ENCODE measurements around the gene PTPRD.

The PTPRD gene

DNA sequence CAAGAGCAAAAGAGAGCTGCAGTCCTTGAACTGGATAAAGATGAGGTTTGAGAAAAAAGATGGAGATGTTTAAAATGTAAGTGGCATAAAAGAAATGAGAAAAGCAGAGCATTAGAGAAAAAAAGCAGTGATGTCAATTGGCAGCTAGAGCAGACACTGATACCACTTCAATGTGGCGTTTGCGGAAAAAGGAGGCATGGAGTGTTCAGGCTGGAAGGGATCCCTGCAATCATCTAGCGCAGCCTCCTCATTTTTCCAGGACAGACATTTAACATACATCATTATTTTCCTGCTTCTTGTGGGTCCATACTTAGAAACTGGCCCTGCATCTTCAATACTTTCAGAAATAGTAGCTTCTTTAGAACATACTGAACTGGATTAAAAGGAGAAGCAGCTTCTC, 563.8 kb downstream of the PTPRD start:
- no peak for DNase-seq

DNA sequence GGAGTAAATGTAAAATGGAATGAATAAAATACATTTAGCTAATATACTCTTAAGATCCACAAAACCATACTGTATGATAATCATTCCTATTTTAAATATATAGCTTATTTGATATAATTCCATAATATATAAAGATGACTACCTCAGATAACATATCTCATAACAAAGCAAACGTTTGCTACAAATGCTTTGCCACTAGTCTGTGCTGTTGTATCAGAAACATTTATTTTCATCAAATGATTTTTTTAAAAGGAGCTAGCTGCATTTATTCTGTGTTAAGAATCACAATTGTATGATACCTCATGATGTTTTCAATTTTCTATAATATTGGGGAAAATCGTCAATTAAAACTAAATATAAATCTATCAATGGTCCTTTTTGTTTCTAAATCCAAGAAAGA, 567.2 kb downstream of the PTPRD start:
- no peak for DNase-seq

DNA sequence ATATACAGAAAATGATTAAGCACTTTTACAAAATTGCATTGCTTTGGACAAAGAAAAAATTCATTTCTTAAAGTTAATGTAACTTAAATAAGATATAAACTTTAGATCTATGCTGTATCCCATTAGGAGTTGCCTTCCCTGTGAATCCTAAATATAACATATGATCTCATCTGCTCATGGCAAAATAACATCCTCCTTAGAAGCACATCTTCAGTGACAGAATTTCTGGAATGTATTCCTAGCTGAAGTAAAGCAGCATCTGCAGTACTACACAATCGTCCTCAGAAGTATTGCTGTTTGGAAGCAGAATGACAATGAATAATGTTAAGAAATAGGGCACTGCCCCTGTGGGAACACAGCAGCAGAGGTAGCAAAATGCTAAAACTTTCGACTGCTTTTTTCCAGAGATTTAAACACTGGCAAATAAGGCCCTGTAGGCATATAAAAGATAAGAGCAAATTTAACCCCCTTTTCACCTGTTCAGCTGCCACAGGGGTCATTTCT, 571.0 kb downstream of the PTPRD start:
- no peak for DNase-seq

DNA sequence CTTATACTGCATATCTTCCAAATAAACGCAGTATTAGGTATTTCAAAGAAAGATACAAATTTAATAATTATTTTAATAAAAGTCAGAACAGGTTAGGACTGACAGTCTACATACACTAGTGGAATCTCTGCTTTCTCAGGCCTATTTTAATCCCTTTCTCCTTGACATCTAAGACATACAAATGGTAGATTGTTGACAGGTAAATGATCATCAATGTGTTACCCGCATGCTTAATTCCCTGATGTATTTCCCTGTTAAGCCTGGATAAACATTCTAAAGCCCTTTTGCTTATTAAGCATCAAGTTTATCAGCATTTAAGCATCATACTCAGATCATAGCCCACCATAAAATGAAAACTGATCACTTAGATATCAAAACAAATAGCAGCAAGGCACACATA, 576.7 kb downstream of the PTPRD start:
- no peak for DNase-seq

DNA sequence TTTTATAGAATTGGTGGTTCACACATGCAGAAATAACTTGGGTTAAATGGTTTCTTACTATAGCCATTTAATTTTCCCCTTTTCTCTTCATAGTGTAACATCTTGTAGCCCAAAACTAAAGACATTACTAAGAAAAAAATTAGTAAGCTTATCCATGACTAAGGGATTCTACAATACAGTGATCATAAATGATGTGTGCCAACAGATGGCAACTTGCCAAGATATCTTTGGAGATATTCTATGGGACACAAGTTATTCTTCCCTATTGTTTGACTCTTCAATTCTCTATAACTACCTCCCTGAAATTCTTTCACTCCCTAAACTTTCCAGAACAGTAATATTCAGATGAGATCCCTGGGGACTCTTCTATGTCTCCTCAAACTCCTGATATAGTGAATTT, 580.6 kb downstream of the PTPRD start:
- DNase-seq, result no peak

DNA sequence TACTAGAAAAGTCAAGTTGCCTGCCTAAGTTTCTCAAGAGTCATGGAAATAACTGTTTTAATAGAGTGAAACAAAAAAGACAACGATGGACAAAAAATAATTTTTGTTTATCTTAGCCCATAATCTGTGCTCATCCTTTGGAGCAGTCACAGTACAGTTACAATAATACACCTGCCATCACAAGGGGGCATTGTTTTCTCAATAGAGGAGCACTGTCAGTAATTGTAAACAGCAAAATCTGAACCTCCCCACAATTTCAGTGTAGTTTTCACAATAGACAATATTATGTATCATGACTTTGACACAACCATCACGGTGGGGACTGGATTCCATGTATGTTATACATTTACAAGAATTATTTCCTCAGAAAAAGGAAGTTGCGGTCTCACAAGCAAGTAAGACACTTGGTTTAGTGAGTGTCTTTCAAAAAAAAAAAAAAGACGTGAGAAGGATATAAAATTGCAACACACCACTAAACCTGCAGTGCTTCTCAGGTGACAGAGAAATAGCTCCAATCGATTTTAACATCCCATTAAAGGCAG, 586.3 kb downstream of the PTPRD start:
- no peak for DNase-seq

DNA sequence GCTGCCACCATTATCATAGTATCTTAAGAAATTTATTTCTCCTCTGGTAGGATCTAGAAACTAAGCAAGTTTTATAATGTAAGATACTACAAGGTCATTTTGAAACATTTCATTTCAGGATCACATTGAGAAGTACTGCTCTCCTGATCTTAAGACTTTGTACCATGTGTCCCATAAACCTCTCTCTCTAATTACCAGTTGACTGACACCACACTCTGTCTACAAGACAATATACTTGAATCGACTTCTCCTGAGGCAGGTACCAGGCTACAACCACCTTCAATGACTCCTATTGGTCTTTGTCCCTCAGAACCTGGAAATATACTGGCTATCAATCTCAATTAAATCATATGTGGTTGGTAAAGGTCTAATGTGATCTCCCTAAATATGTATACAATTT, 597.0 kb downstream of the PTPRD start:
- no peak for DNase-seq

DNA sequence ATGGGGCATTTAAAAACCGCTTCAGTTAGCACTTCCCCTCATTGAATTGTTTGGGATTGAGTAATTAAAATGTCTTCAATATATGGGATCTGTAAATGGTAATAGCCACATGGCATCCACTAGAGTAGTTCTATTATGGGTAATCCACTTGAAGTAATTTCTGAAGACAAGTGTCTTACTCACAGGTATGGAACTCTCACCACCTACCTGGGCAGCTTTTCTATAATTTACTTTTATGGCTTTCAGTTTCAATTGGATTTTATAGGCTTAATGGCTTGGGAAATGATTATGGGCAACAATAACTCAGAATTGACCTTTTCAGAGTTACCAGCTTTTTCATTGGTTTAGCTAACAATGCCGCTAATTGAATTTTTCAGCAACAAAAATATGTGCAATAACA, 597.9 kb downstream of the PTPRD start:
- DNase-seq, result no peak

DNA sequence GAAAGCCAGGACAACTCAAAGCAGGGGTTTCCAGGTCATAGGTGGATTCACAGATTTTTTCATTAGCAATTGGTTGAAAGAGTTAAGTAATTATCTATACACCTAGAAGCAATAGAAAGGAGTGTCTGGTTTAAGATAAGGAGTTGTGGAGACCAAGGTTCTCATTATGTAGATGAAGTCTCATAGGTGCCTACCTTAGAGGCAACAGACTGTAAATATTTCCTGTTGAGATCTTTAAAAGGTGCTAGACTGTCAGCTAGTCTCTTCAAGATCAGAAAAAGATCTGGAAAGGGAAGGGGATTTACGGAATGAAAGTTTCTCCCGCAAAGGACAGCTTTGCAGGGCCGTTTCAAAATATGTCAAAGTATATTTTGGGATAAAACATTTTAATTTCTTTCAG, 603.4 kb downstream of the PTPRD start:
- DNase-seq, result no peak

DNA sequence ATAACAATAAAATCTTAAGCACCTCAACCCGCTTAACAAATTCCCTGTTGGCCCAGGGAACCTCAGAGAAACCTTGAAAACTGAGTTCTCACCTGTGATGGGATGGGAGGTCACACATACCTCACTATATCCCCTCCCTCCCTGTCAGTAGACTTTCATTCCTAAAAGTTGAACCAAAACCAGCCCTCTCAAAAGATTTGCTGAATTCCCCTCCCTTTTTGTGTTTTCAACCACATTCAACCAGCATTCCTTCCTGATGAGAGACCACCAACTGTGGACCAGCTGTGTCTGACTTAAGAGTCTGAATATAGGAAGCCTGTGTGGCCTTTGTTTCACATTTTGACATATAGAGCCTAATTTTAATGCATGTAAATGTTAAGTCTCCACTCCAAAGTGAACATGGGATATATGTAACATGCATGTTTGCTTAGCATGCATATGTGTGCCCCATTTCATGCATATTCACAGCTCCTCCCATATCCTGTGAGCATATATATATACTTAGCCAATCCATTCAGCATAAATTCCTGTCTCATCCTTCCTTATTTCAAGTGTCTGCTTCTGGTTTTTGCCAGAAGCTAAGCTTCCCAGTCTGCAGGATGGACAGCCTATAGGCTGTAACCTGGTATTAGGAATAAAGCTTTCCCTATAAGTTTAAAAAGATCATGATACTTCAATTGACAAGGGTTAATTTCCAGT, 604.6 kb downstream of the PTPRD start:
- DNase-seq, result no peak

DNA sequence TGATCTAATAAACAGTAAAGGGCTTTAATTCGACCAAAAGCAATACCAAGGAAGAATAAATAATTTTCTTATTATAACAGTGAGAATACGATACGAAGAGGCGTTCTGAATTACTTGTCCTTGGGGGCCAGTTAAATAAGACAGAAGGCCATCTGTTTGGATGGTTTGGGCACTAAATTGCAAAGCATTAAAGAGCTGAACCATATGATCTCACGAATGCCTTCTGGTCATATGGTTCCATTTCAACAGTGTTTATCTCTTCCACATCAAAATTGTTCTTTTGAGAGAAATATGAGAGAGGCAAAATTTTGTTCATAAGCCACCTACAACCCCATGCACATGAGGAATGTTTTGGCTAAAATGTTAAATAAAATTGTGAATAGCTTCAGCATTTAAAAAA, 605.4 kb downstream of the PTPRD start:
- no peak for DNase-seq

DNA sequence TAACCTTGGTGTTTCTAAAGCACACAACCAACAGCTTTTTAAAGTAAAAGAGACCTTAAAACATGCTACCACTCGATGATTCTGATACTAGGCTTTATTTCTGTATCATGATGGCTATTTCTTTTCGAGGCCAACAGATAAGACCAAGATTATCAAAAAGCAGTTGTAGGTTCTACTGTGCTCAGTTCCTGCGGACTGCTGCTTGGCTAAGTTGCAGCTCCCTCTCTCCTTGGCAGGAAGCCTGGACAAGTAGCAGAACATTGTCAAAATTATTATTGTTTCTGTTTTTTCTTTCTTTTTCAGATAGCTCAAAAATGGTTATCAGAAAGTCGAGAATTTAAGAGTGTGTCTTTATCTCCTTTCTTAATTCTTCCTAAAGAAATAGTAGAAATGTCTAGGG, 607.6 kb downstream of the PTPRD start:
- no peak for DNase-seq

DNA sequence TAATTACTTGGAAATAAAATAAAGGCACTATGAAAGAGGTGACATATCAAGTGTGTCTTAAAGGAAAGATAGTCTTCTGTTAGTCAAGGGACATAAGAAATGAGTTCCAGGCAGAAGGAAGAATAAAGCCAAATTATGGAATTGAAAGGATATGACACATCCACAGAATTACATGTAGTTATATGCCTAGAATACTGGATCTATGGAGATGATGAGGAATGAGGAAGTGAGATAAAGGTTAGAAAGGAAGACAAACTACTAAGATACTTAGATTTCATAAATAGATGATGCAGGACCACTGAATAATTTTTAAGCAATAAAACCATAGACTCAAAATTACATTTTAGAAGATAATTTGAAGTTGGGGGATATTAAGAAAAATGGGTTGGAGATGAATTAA, 609.8 kb downstream of the PTPRD start:
- DNase-seq, result no peak

DNA sequence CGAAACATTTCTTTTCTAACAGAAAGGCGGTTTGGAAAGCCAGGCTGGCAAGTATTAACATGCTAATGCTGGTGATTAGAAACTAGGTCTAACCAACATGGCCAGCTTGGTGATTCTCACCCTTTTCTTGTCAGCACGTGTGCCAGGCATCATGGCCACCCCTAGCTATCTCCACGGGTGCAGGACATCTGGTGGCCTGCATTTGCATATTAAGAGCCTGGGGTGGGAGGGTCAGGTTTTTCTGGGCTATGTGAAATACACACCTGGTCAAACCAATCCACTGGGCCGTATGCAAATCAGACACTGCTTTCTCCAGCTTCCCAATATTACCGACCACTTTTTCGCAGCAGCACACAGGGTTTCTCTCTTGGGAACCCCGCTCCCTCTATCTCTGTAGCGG, 612.1 kb downstream of the PTPRD start:
- no peak for DNase-seq

DNA sequence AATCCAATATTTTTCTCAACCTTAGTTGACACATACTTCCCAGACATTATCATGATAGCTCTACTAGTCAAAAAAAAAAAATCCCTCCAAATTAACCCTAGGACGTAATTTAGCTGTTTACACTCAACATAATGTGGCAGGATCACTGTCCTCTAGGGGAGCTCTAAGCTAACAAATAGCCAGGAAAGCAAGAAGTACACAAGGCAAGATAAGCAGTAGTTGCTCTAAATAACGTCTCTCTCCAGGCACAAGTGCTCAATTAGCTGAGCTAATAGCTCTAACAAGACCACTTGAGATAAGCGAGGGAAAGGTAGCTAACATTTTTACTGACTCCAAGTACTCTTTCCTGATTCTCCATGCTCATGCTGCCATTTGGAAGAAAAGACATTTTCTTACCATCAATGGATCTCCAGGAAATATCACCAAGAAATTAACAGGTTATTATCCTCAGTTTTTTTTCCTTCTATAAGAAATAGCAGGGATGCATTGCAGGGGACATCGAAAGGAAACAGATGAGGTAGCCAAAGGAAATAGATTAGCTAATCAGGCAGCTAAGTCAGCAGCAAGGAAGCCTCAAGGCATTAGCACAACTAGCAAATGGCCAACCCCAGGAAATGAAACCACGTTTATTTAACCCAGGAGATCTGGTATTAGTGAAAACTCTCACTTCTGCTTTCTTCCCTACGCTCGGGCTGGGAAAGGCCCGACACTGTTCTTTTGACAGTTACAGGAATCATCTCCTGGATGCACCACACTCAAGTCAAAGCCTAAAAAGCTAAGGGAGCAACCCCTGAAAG, 614.1 kb downstream of the PTPRD start:
- DNase-seq, result peak; percentile 20

DNA sequence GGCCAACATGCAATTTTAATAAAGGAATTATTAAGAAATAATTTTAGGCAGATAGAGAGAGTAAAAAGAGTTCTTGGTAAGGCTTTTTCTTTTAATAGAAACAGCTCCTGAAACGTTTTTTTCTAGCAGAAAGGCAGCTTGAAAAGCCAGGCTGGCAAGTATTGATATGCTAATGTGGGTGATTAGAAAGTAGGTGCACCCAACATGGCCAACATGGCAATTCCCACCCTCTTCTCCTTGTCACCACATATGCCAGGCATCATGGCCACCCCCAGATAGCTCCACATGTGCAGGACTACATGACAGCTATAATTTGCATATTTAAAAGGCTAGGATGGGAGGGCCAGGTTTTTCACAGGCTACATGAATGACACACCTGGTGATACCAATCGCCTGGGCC, 615.2 kb downstream of the PTPRD start:
- DNase-seq, result no peak

DNA sequence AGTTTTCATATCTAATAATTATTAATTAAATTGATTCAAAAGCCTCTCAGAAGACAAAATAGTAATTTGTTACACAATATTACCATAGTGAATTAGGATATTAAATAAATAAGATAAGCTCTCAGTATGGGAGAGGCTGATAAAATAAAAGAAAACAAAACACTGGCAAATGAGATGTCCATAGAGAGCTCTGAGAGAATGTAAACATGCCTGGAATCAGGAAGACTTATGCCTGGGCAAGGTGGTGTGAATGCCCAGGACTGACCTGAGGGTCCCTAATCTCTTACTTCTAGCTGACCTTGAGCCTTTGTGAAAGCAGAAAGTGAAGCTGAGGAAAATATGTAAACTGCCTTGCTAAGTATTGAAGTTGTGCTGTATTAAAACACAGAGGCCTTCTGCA, 616.5 kb downstream of the PTPRD start:
- DNase-seq, result no peak

DNA sequence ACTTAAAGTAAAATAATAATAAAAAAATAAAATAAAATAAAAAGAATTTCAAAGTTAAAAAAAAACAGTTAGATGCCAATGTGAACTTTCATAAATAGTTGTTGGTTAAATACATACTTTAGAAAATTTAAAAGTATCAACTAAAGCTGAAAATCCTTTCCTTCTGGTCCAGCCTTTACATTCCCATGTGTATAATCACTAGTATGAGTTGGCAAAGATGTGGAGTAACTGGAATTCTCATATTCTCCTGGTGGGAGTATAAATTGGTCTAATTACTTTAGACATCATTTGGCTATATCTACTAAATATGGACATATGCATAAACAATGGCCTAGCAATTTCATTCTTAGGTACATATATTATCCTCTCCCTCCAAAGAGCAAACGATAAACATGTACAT, 619.9 kb downstream of the PTPRD start:
- DNase-seq, result no peak

DNA sequence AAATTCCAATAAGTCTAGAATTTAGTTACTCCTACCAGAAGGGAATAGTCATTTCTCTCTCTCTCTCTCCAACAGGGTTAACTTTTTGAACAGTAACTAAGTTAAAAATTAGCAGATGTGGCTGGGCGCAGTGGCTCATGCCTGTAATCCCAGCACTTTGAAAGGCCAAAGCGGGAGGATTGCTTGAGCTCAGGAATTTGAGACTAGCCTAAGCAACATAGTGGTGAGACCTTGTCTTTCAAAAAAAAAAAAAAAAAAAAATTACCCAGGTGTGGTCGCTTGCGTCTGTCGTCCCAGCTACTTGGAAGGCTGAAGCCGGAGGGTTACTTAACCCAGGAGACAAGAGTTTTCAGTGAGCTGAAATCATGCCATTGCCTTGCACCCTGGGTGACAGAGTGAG, 639.7 kb downstream of the PTPRD start:
- no peak for DNase-seq

DNA sequence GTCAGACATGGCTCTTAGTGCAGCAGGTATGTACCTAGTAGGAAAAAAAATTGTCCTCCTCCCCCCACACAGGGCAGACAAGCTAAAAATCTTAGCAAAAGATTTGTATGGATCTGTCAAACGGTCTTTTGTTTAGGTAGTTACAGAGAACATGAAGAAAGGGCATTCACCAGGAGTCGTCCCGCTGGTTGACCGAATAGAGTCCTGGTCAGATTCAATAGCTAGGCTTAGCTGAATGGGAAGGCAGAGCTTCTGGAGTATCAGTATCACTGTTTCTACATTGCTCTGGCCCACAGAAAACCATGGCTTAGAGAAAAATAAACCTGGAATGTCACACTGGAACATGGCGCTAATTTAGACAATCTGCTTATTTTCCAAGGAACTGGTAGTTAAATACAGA, 642.3 kb downstream of the PTPRD start:
- DNase-seq, result no peak

DNA sequence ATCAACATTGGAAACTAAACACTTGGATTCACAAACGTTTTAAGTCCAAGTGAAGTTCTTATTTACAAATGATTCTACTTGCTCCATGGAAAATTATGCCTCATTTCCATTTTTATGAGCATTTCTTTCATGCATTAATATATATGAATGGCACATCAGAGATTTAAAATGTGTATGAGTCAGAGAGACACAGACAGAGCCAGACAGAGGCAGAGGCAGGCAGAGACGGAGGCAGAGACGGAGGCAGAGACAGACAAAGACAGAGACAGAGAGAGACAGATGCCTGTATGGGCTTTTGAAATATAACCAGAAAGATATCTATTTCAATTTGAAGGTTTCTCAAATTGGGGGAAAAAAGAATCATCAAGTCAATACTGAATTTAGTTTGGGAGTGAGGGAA, 649.0 kb downstream of the PTPRD start:
- no peak for DNase-seq

DNA sequence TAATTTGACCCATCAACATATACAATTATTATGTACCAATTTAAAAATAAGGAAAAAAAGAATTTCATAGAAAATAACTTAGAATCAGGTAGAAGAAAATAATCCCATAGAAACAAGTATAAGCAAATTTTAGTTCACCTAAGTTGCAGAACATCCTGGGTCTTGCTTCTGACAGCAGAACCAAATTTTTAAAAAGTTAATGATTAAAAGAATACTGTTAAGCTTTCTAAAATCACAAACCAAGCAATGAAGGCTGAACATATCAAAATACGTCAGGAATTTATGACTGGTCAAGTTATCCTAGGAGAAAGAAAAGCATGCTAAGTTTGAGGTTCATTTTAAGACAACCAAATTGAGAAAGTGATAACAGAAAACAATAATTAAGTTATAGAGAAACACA, 650.9 kb downstream of the PTPRD start:
- DNase-seq, result no peak

DNA sequence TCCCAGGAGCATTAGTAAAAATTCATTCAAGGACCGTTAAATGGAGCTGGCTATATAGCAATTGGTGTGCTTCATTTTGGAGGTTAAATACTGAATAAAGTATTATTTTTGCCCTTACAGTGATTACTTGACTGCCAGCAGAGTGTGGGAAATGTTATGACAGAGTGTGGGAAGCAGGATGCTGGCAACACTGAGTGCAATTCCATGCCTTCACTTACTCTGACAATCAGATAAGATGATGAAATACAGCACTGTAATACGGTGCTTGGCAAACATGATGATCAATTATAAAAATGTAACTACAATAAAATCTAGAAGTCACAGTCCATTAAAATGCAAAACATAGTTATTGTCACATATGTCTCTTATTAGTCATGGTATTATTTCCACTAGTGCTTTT, 651.3 kb downstream of the PTPRD start:
- no peak for DNase-seq

DNA sequence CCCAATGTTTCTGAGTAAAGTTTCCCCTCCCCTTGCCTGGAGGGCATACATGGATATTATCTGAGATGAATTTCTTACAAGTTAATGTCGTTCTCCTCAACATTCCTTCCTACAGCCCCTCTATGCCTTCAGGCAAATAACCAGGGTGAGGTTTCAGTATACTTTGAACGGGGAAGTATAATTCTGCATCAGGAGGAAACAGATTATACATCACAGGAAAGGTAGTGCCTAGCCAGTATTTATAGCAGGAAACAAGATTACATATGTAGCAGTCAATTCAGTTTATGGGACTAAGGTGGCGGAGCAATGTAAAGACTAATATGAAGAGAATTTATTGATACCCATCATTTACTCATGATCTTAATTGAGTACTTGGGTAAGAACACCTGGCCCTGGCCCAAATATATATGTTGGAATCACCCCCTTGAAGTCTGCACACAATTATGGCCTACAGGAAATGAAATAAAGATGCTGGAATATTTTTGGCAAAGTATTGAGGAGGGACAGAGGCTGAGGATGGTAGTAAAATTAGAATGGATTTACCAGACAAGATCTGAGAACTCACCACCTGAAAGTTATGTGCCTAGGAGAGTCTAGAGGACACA, 661.1 kb downstream of the PTPRD start:
- DNase-seq, result no peak
